Stomach (tissue), 4 donors: ENCODE data around the gene DICER1.

Source experiments
- CTCF ChIP-seq, 7 experiments: fragments of 450-650 bp in 4 of 7; fragments of 200-600 bp in 3 of 7; sonication (generic) in 3 of 7; IDR thresholded peaks; one replicate each; pipeline ENCODE4 v1.5.1; 2016 to 2019; ENCODE audit warnings: antibody characterized with exemption in 7 of 7, control low read depth in 2 of 7, mild to moderate bottlenecking in 1 of 7
- POLR2AphosphoS5 ChIP-seq, 3 donors: sonication (generic); formaldehyde crosslinking; IDR thresholded peaks; one replicate each; pipeline ENCODE4 v1.6.1; 2016; ENCODE audit warnings: antibody characterized with exemption in 3 of 3

GRCh38 chr14:95151561-95151960 lies 5.8 kb downstream of the DICER1 start:
- no peak for TF ChIP-seq POLR2AphosphoS5 (IDR thresholded peaks at IDR 0.05)
- no peak for TF ChIP-seq CTCF (IDR thresholded peaks at IDR 0.05)
